Muscle of arm (tissue), 14 donors: ENCODE measurements around the gene PTCH2. TPM values are rescaled to one million over a fixed set of nuclear protein-coding genes. Genes with fewer than 3 reads are reported as not detected.
A peak's percentile ranks its signal among the peaks of the same experiment; 100 is the strongest.

Experiments used
- DNase-seq: peaks from one replicate; pipeline ENCODE4 v3.0.0-alpha.2; 2013
- long read RNA-seq, 11 donors: transcript quantifications; one replicate each; lab custom pipeline, GENCODE V29; 2026
- polyA plus RNA-seq, 12 donors: library from polyadenylated mRNA; unstranded; fragments of 120-200 nt; gene quantifications; one replicate each; pipeline ENCODE4 v1.2.1, GENCODE V29; 2013; ENCODE audit not compliant: insufficient read length in 12 of 12

Gene PTCH2
- 10 to 100 TPM in 4 of 12 donors, 1 to 10 TPM in 7, not detected in 1; 5.6 to 49.7 (median 8.7) TPM for polyA plus RNA-seq
- long read RNA-seq, donor 1 = 0 reads
- long read RNA-seq, donor 2 = 0 reads
- long read RNA-seq, donor 3 = 0 reads
- long read RNA-seq, donor 4 = 0 reads
- long read RNA-seq, donor 5 = 0 reads
- long read RNA-seq, donor 6 = 0 reads
- long read RNA-seq, donor 7 = 0 reads
- long read RNA-seq, donor 8 = 0 reads
- long read RNA-seq, donor 9 = 0 reads
- long read RNA-seq, donor 10, partial matches to known transcripts = 5 of 5 reads
- long read RNA-seq, donor 10, other reads (novel, unspliced or antisense) = 0 of 5 reads
- long read RNA-seq, donor 11 = 0 reads

- peak; percentile 71 for DNase-seq
Measured at GRCh38 chr1:44842862-44843655, at the start of gene PTCH2. TSS of gene PTCH2 (minus strand) at chr1:44843253. CDS start at chr1:44842932, 321 bp downstream.

- no peak for DNase-seq
Measured at GRCh38 chr1:44890007-44890406, 47.0 kb upstream of the PTCH2 start.

GRCh38 chr1:44885406-44885805 lies 42.4 kb upstream of the PTCH2 start:
- DNase-seq = no peak

- DNase-seq = peak; percentile 81
Measured at GRCh38 chr1:44884746-44885145, 41.7 kb upstream of the PTCH2 start.

- DNase-seq = no peak
Measured at GRCh38 chr1:44881011-44881632, 38.1 kb upstream of the PTCH2 start.

GRCh38 chr1:44874155-44874554 lies 31.1 kb upstream of the PTCH2 start:
- no peak for DNase-seq

- no peak for DNase-seq
Measured at GRCh38 chr1:44870096-44870495, 27.0 kb upstream of the PTCH2 start.

- no peak for DNase-seq
Measured at GRCh38 chr1:44867801-44868200, 24.7 kb upstream of the PTCH2 start.

GRCh38 chr1:44862829-44863401 lies 19.9 kb upstream of the PTCH2 start:
- DNase-seq = no peak

GRCh38 chr1:44860891-44861425 lies 17.9 kb upstream of the PTCH2 start:
- DNase-seq = no peak

- no peak for DNase-seq
Measured at GRCh38 chr1:44860331-44860730, 17.3 kb upstream of the PTCH2 start.

GRCh38 chr1:44857446-44857845 lies 14.4 kb upstream of the PTCH2 start:
- DNase-seq = no peak

GRCh38 chr1:44855742-44856141 lies 12.7 kb upstream of the PTCH2 start:
- DNase-seq = no peak

- DNase-seq = no peak
Measured at GRCh38 chr1:44854970-44855369, 11.9 kb upstream of the PTCH2 start.

- no peak for DNase-seq
Measured at GRCh38 chr1:44853201-44853600, 10.1 kb upstream of the PTCH2 start.

GRCh38 chr1:44851308-44851707 lies 8.3 kb upstream of the PTCH2 start:
- no peak for DNase-seq

- no peak for DNase-seq
Measured at GRCh38 chr1:44849575-44850132, 6.6 kb upstream of the PTCH2 start.

- no peak for DNase-seq
Measured at GRCh38 chr1:44848456-44849181, 5.6 kb upstream of the PTCH2 start.

- DNase-seq = no peak
Measured at GRCh38 chr1:44847845-44848244, 4.8 kb upstream of the PTCH2 start.

- DNase-seq = no peak
Measured at GRCh38 chr1:44846985-44847384, 3.9 kb upstream of the PTCH2 start.

GRCh38 chr1:44842486-44842861 lies 579 bp downstream of the PTCH2 start:
- DNase-seq = no peak
